OCI-LY7 (cell line): Measurements from ENCODE around the gene WDR37. TPM values are rescaled to one million over a fixed set of nuclear protein-coding genes. Genes with fewer than 3 reads are reported as not detected.

Experiments used
- BruUV-seq: library from RNA; stranded (reverse); fragments of 400-500 nt; replicated peaks from 2 replicates; lab custom pipeline; 2021; lab: Mats Ljungman, UMichigan
- CTCF ChIA-PET: fragments of 300-600 bp; sonication (Branson Sonifier 250); formaldehyde crosslinking; loops from one replicate; lab custom pipeline; 2022; ENCODE audit warnings: antibody characterized with exemption; ENCODE audit not compliant: unreplicated experiment; lab: Charles Lee
- POLR2A ChIA-PET: fragments of 300-600 bp; sonication (Branson Sonifier 250); formaldehyde crosslinking; loops from one replicate; lab custom pipeline; 2022; ENCODE audit warnings: antibody characterized with exemption; lab: Charles Lee
- DNase-seq: peaks from one replicate; pipeline ENCODE4 v3.0.0-alpha.2; 2015; ENCODE audit warnings: low spot score
- H2AFZ ChIP-seq: fragments of 200-600 bp; sonication (generic), shearing (Covaris generic); 2 replicates; pipeline ENCODE4 v1.6.1; 2014; ENCODE audit warnings: mild to moderate bottlenecking, antibody characterized with exemption, low read length, moderate library complexity
- H3K27ac ChIP-seq: fragments of 200-600 bp; sonication (generic); 2 replicates; pipeline ENCODE4 v1.5.1; 2014; ENCODE audit warnings: mixed run types, low read depth, mild to moderate bottlenecking, moderate library complexity, low read length, inconsistent platforms; ENCODE audit not compliant: poor library complexity, severe bottlenecking
- H3K36me3 ChIP-seq: fragments of 200-600 bp; sonication (generic); 2 replicates; pipeline ENCODE4 v1.6.1; 2014; ENCODE audit warnings: mild to moderate bottlenecking, antibody characterized with exemption, low read length, moderate library complexity, mixed read lengths; ENCODE audit not compliant: insufficient read depth
- H3K4me1 ChIP-seq: fragments of 200-600 bp; sonication (generic); 2 replicates; pipeline ENCODE4 v1.5.1; 2014; ENCODE audit warnings: mild to moderate bottlenecking, low read length; ENCODE audit not compliant: insufficient read depth, poor library complexity, severe bottlenecking
- H3K4me2 ChIP-seq: fragments of 200-600 bp; sonication (generic); 2 replicates; pipeline ENCODE4 v1.6.1; 2014; ENCODE audit warnings: mild to moderate bottlenecking, low read length
- H3K4me3 ChIP-seq: fragments of 200-600 bp; sonication (generic); 2 replicates; pipeline ENCODE4 v1.5.1; 2014; ENCODE audit warnings: mild to moderate bottlenecking, low read depth, low read length; ENCODE audit not compliant: poor library complexity, severe bottlenecking
- H3K79me2 ChIP-seq: fragments of 200-600 bp; sonication (generic); 2 replicates; pipeline ENCODE4 v1.6.1; 2016; ENCODE audit warnings: low read depth, mild to moderate bottlenecking, low read length, moderate library complexity, mixed read lengths; ENCODE audit not compliant: insufficient read depth
- H3K9me2 ChIP-seq: fragments of 200-600 bp; sonication (generic); 2 replicates; pipeline ENCODE4 v1.6.1; 2016; ENCODE audit warnings: mild to moderate bottlenecking, low read length, mixed read lengths; ENCODE audit not compliant: insufficient read depth
- H3K9me3 ChIP-seq: fragments of 200-600 bp; sonication (generic); 2 replicates; pipeline ENCODE4 v1.6.1; 2014; ENCODE audit warnings: mild to moderate bottlenecking, mixed run types, low read length, mixed read lengths
- H4K20me1 ChIP-seq: fragments of 200-600 bp; sonication (generic); 2 replicates; pipeline ENCODE4 v1.6.1; 2014; ENCODE audit warnings: mild to moderate bottlenecking, antibody characterized with exemption, low read length, moderate library complexity, mixed read lengths; ENCODE audit not compliant: insufficient read depth
- EZH2phosphoT487 ChIP-seq: fragments of 200-600 bp; sonication (generic); IDR thresholded peaks from 2 replicates; pipeline ENCODE4 v1.6.1; 2018; ENCODE audit warnings: low read depth, borderline replicate concordance, mild to moderate bottlenecking, mixed run types, antibody characterized with exemption, low read length, moderate library complexity, mixed read lengths
- intact Hi-C: fragments of 100-400 bp; cut with micrococcal nuclease; formaldehyde crosslinking; loops from one replicate; pipeline ENCODE4 v1.10.0; 2022; ENCODE audit not compliant: unreplicated experiment
- total RNA-seq, 2 experiments: library from RNA; depleted of rRNA in 1 of 2; stranded (reverse); fragments of >200 nt in 1 of 2; shearing (Covaris generic) in 1 of 2; gene quantifications; 2 replicates each; pipeline ENCODE4 v1.2.3, GENCODE V29; 2014 to 2022
- TF ChIP-seq, protein P1 (sequence below): fragments of 200-600 bp; sonication (generic); conservative IDR thresholded peaks from 2 replicates; pipeline ENCODE4 v1.5.1; 2014; ENCODE audit warnings: mild to moderate bottlenecking, antibody characterized with exemption, low read length, moderate library complexity, mixed read lengths

Gene WDR37
- total RNA-seq, 2 experiments from 2014 or later = 9.7 to 18.9 TPM

DNA sequence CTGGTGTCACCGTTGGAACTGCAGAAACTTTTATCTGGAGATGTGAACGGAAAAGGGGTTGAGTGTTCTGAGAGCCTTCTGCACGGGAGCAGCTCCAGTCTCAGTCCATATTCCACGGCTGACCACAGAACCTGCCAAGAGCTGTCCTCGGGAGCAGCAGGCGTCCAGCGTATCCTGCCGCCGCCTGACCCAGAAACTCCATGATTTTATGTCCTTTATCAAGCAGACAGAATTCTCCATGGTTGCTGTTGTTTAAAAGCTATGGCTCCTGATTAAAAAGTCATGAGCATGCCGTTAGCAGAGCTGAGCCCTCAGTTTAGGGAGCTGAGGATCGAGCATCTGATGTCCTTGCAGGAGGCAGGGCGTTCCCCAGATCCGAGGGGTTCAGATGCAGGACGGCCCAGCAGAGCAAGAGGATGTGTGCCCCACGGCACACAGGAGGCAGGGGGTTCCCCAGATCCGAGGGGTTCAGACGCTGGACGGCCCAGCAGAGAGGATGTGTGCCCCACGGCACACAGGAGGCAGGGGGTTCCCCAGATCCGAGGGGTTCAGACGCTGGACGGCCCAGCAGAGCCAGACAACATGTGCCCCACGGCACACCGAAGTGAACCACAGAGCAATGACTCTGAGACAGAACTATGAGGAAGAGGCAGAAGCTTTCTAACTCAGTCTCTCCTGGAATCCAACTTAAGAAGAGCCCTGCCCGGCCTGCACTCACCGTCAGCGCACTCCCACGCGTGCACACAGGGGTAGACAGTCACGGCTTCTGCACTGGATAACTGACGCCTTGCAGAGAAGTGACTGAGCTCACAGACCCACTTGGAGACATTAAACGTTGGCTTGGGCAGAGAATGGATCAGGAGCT, 96.4 kb downstream of the WDR37 start:
- Histone ChIP-seq H4K20me1 (no peaks in the 10 kb centered on the region), H3K27ac (no peak overlapping the region), H3K4me2 (no peak overlapping the region), H3K4me3 (no peak overlapping the region), H3K4me1 (no peaks in the 10 kb centered on the region), H3K36me3 (no peaks in the 10 kb centered on the region), H3K79me2 (no peaks in the 10 kb centered on the region), H2AFZ (no peak overlapping the region), H3K9me3 (no peaks in the 10 kb centered on the region), H3K9me2 (no peaks in the 10 kb centered on the region)
- DNase-seq = no peak
- CTCF ChIA-PET = no interaction called here
- intact Hi-C loops = no loop called here
- no TSS peak for BruUV-seq
- TF ChIP-seq, protein P1, sequence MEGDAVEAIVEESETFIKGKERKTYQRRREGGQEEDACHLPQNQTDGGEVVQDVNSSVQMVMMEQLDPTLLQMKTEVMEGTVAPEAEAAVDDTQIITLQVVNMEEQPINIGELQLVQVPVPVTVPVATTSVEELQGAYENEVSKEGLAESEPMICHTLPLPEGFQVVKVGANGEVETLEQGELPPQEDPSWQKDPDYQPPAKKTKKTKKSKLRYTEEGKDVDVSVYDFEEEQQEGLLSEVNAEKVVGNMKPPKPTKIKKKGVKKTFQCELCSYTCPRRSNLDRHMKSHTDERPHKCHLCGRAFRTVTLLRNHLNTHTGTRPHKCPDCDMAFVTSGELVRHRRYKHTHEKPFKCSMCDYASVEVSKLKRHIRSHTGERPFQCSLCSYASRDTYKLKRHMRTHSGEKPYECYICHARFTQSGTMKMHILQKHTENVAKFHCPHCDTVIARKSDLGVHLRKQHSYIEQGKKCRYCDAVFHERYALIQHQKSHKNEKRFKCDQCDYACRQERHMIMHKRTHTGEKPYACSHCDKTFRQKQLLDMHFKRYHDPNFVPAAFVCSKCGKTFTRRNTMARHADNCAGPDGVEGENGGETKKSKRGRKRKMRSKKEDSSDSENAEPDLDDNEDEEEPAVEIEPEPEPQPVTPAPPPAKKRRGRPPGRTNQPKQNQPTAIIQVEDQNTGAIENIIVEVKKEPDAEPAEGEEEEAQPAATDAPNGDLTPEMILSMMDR = no peak
- TF ChIP-seq EZH2phosphoT487 = no peak
- POLR2A ChIA-PET = interaction anchor here (0.6 kb wide), 1 partner anchor 1164 kb away, joined by 5 read pairs; no protein-coding TSS in a partner anchor

DNA sequence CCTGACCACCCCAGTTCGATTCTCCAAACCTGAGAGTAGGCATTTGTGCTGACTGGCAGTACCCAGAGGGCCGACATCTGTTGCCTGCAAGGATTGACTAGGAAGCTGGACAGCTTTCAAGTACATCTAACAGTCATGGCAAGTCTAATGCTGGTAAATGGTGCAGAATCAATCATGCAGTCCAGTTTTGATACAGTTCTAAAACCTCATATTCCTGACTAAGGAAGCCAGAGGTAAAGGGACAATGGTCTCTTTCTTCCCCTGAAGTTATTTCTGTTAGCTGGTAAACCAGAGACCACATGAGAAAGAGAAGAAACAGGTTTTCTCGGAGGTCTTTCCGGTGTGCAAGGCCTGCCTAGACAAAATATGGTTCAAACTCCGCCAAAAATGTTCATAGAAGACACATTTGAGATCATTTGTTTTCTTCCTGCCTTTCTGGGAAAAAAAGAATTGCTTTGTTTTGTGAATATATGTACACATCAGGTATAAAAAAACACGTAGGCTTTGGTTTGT, 97.1 kb downstream of the WDR37 start:
- CTCF ChIA-PET = no interaction called here

More for the DNA sequence above, 97.1 kb downstream of the WDR37 start:
- TF ChIP-seq EZH2phosphoT487 = no peak
- TF ChIP-seq, protein P1 = no peak
- Histone ChIP-seq H4K20me1 (no peaks in the 10 kb centered on the region), H3K9me3 (no peaks in the 10 kb centered on the region), H3K27ac (no peak overlapping the region), H3K9me2 (no peaks in the 10 kb centered on the region), H2AFZ (no peak overlapping the region), H3K4me1 (no peaks in the 10 kb centered on the region), H3K36me3 (no peaks in the 10 kb centered on the region), H3K4me2 (no peak overlapping the region), H3K4me3 (no peak overlapping the region), H3K79me2 (no peaks in the 10 kb centered on the region)
- BruUV-seq = no TSS peak
- no peak for DNase-seq
- intact Hi-C loops = no loop called here
- POLR2A ChIA-PET = interaction anchor here (0.6 kb wide), 1 partner anchor 1164 kb away, joined by 5 read pairs; no protein-coding TSS in a partner anchor
